ENCODE data around the gene STAT5A.
A peak's percentile ranks its signal among the peaks of the same experiment; 100 is the strongest.

STAT5A gene

GRCh38 chr17:42270170-42270535, 18.1 kb upstream of the STAT5A start:
- no peak for DNase-seq

GRCh38 chr17:42270596-42270995, 17.7 kb upstream of the STAT5A start:
- DNase-seq, result no peak

GRCh38 chr17:42271006-42271778, 17.1 kb upstream of the STAT5A start:
- DNase-seq, result no peak

- DNase-seq, result no peak
These were observed 16.6 kb upstream of the STAT5A start for GRCh38 chr17:42271779-42272035.

- no peak for DNase-seq
These were observed 16.0 kb upstream of the STAT5A start for GRCh38 chr17:42272162-42272907.

- no peak for DNase-seq
These were observed 14.6 kb upstream of the STAT5A start for GRCh38 chr17:42273474-42274252.

- no peak for DNase-seq
These were observed 14.1 kb upstream of the STAT5A start for GRCh38 chr17:42274253-42274542.

GRCh38 chr17:42274812-42275526, 13.3 kb upstream of the STAT5A start:
- DNase-seq, result no peak

GRCh38 chr17:42275527-42276358, 12.6 kb upstream of the STAT5A start:
- peak; percentile 34 to 36 for DNase-seq

GRCh38 chr17:42276359-42276608, 12.0 kb upstream of the STAT5A start, which contains the start of gene STAT5B:
Gene STAT5B, minus strand, starts transcription at chr17:42276391. Its CDS starts 44,264 bp downstream, at chr17:42232127.
- DNase-seq, result peak; percentile 40 to 42

GRCh38 chr17:42276609-42277341, 11.5 kb upstream of the STAT5A start:
- peak in 1 of 2 experiments; percentile 20 for DNase-seq

- DNase-seq, result no peak
These were observed 11.0 kb upstream of the STAT5A start for GRCh38 chr17:42277342-42277712.

GRCh38 chr17:42279776-42280630, 8.3 kb upstream of the STAT5A start:
- DNase-seq, result no peak

- no peak for DNase-seq
These were observed 6.7 kb upstream of the STAT5A start for GRCh38 chr17:42281571-42282096.

GRCh38 chr17:42282478-42283080, 5.7 kb upstream of the STAT5A start:
- no peak for DNase-seq

GRCh38 chr17:42283241-42284023, 4.9 kb upstream of the STAT5A start:
- DNase-seq, result no peak

- DNase-seq, result no peak
These were observed 4.3 kb upstream of the STAT5A start for GRCh38 chr17:42284024-42284369.

GRCh38 chr17:42284566-42284965, 3.7 kb upstream of the STAT5A start:
- no peak for DNase-seq

GRCh38 chr17:42285346-42286050, 2.8 kb upstream of the STAT5A start:
- no peak for DNase-seq

Measured in activated CD4-positive, alpha-beta T cell treated with anti-CD3 and anti-CD28 coated beads, Interleukin-2, amount 50 U/mL, for 4 hours (primary cell).